ENCODE data around the gene ARHGEF38. TPM values are rescaled to one million over a fixed set of nuclear protein-coding genes. Genes with fewer than 3 reads are reported as not detected.
"Not testable (repeated sequence)": the region's sequence is repeated elsewhere in the genome, so short reads cannot be mapped to it uniquely, and the experiment has no call there.

The ARHGEF38 gene
- polyA plus RNA-seq, 1 of the 3 experiments (the other 2 are of a cell fraction): 0.02 TPM

- H2AFZ ChIP-seq (ENCODE audit: low read depth): no peak overlapping the region
- no peak overlapping the region for H3K4me2 ChIP-seq
- TF ChIP-seq CTCF (IDR thresholded peaks at IDR 0.05) (no peak), USF2 (IDR thresholded peaks at IDR 0.05; ENCODE audit: borderline replicate concordance, low read depth, low read length) (no peak), NFIC (IDR thresholded peaks at IDR 0.05; ENCODE audit: borderline replicate concordance) (no peak), FOXM1 (IDR thresholded peaks at IDR 0.05; ENCODE audit: low read depth) (no peak), MXI1 (IDR thresholded peaks at IDR 0.05; ENCODE audit: low read depth, low read length) (no peak), ZBTB33 (IDR thresholded peaks at IDR 0.05; ENCODE audit: borderline replicate concordance, low read depth) (no peak), POLR2AphosphoS5 (IDR thresholded peaks at IDR 0.05; ENCODE audit: low read depth, low read length) (no peak), USF1 (IDR thresholded peaks at IDR 0.05; ENCODE audit: borderline replicate concordance, low read depth) (no peak)
- H3K9me3 ChIP-seq: no peaks in the 10 kb centered on the region
- H4K20me1 ChIP-seq (ENCODE audit: insufficient read depth): no peaks in the 10 kb centered on the region
- 73% methylated on average over 2 of the region's 2 CpGs for WGBS (ENCODE audit: low lambda C conversion rate)
- no peak for DNase-seq
- H3K9ac ChIP-seq: no peak overlapping the region
- H3K4me1 ChIP-seq (ENCODE audit: control insufficient read depth in 1 of 2, insufficient read depth in 2 of 2, low read depth in 1 of 2, low read length in 1 of 2): no peaks in the 10 kb centered on the region; a peak in 1 of 4 replicates
- no peak overlapping the region for H3K4me3 ChIP-seq (ENCODE audit: low read depth in 2 of 2, low read length in 1 of 2)
- ChIA-PET POLR2A (no interaction called here), CTCF (no interaction called here)
- H3K9me2 ChIP-seq: no peaks in the 10 kb centered on the region
- H3K79me2 ChIP-seq (ENCODE audit: insufficient read depth): 0 out of 2 replicates have a peak, but pooled peaks cover 4% of the 10 kb centered on the region
- peaks cover 23 to 53% of the 10 kb centered on the region in 2 experiments for H3K36me3 ChIP-seq (replicated peaks in 1 of 2; ENCODE audit: control insufficient read depth in 1 of 2, insufficient read depth in 2 of 2, low read length in 1 of 2)
- no peaks in the 10 kb centered on the region for H3K27me3 ChIP-seq (ENCODE audit: insufficient read depth)
- no peak overlapping the region for H3K27ac ChIP-seq (ENCODE audit: low read depth in 2 of 2, low read length in 1 of 2)
- H3F3A ChIP-seq (replicated peaks; ENCODE audit: insufficient read depth): no peaks in the 10 kb centered on the region
These were observed 173.2 kb downstream of the ARHGEF38 start for GRCh38 chr4:105725623-105726022.

- H3K9me3 ChIP-seq; H3K9me2 ChIP-seq; H3K4me3 ChIP-seq (ENCODE audit: low read depth in 2 of 2, low read length in 1 of 2); H3K4me2 ChIP-seq; DNase-seq; H3K4me1 ChIP-seq (ENCODE audit: control insufficient read depth in 1 of 2, insufficient read depth in 2 of 2, low read depth in 1 of 2, low read length in 1 of 2); H3F3A ChIP-seq (replicated peaks; ENCODE audit: insufficient read depth); CTCF ChIA-PET; H4K20me1 ChIP-seq (ENCODE audit: insufficient read depth); H3K79me2 ChIP-seq (ENCODE audit: insufficient read depth); POLR2A ChIA-PET; H3K9ac ChIP-seq; H3K27me3 ChIP-seq (ENCODE audit: insufficient read depth); H3K27ac ChIP-seq (ENCODE audit: low read depth in 2 of 2, low read length in 1 of 2); H2AFZ ChIP-seq (ENCODE audit: low read depth): not testable (repeated sequence)
- H3K36me3 ChIP-seq (replicated peaks in 1 of 2; ENCODE audit: control insufficient read depth in 1 of 2, insufficient read depth in 2 of 2, low read length in 1 of 2): peaks cover 20 to 32% of the 10 kb centered on the region in 2 experiments
- 94% methylated on average over 4 of the region's 4 CpGs for WGBS (ENCODE audit: low lambda C conversion rate)
These were observed 177.5 kb downstream of the ARHGEF38 start for GRCh38 chr4:105729895-105730294.

Small RNAs within 50 kb of the gene (small RNA-seq; reads per million reads assigned to genes)
- 0 reads per million in 7 experiments for gene ATP5F1EP1

Other genes with a start within 250 kb of the ARHGEF38 start
- gene PPA2, start 78.6 kb upstream of the ARHGEF38 start, polyA plus RNA-seq (2012; rRNA removed): 57.8 and 76.1 TPM in 2 replicates
- 25.1 and 31.3 TPM in 2 replicates for gene INTS12, start 156.1 kb downstream of the ARHGEF38 start, polyA plus RNA-seq (2012; rRNA removed)
- 4.8 and 7.1 TPM in 2 replicates for gene GSTCD, start 156.2 kb downstream of the ARHGEF38 start, polyA plus RNA-seq (2012; rRNA removed)